Loucy (cell line): ENCODE results near the gene BCDIN3D.

ENCODE experiments used
- H2AFZ ChIP-seq: fragments of 200-600 bp; sonication (generic); 2 replicates; pipeline ENCODE4 v1.6.0; 2016; ENCODE audit warnings: antibody characterized with exemption, mild to moderate bottlenecking, low read length, moderate library complexity
- H3F3A ChIP-seq: fragments of 200-600 bp; 2 replicates; pipeline ENCODE4 v1.6.0; 2016; ENCODE audit warnings: antibody characterized with exemption, low read depth, mild to moderate bottlenecking
- H3K27me3 ChIP-seq: fragments of 200-600 bp; sonication (generic); 2 replicates; pipeline ENCODE4 v1.6.1; 2014; ENCODE audit warnings: low read length, mild to moderate bottlenecking; ENCODE audit not compliant: insufficient read depth, poor library complexity, severe bottlenecking
- H3K36me3 ChIP-seq: fragments of 200-600 bp; sonication (generic); 2 replicates; pipeline ENCODE4 v1.6.1; 2016; ENCODE audit warnings: low read length; ENCODE audit not compliant: insufficient read depth
- H3K4me1 ChIP-seq: fragments of 200-600 bp; sonication (generic); 2 replicates; pipeline ENCODE4 v1.5.1; 2014; ENCODE audit warnings: low read length, mild to moderate bottlenecking; ENCODE audit not compliant: insufficient read depth, poor library complexity, severe bottlenecking
- H3K4me2 ChIP-seq: fragments of 200-600 bp; sonication (generic); 2 replicates; pipeline ENCODE4 v1.6.0; 2014; ENCODE audit warnings: antibody characterized with exemption, low read length, low read depth, mild to moderate bottlenecking; ENCODE audit not compliant: poor library complexity, severe bottlenecking
- H3K4me3 ChIP-seq: fragments of 200-600 bp; sonication (generic); 2 replicates; pipeline ENCODE4 v1.5.1; 2014; ENCODE audit warnings: low read length, mild to moderate bottlenecking, mixed read lengths; ENCODE audit not compliant: poor library complexity, severe bottlenecking
- H3K79me2 ChIP-seq: fragments of 200-600 bp; sonication (generic); 2 replicates; pipeline ENCODE4 v1.6.1; 2014; ENCODE audit warnings: low read length; ENCODE audit not compliant: insufficient read depth
- H3K9ac ChIP-seq: fragments of 200-600 bp; sonication (generic); 2 replicates; pipeline ENCODE4 v1.6.0; 2014; ENCODE audit warnings: mild to moderate bottlenecking, low read depth, low read length, moderate library complexity; ENCODE audit not compliant: poor library complexity, severe bottlenecking
- H3K9me2 ChIP-seq: fragments of 200-600 bp; sonication (generic); replicated peaks from 2 replicates; pipeline ENCODE4 v1.6.1; 2016; ENCODE audit warnings: low read depth, low read length, mixed read lengths
- H3K9me3 ChIP-seq: fragments of 200-600 bp; sonication (generic); 2 replicates; pipeline ENCODE4 v1.6.1; 2014; ENCODE audit warnings: mild to moderate bottlenecking, antibody characterized with exemption, low read length, low read depth; ENCODE audit not compliant: insufficient read depth
- H4K20me1 ChIP-seq: fragments of 200-600 bp; sonication (generic); 2 replicates; pipeline ENCODE4 v1.6.0; 2014; ENCODE audit warnings: antibody characterized with exemption, low read length, mild to moderate bottlenecking; ENCODE audit not compliant: insufficient read depth, poor library complexity, severe bottlenecking
- EZH2phosphoT487 ChIP-seq: fragments of 200-600 bp; IDR thresholded peaks from 2 replicates; pipeline ENCODE4 v1.6.1; 2018; ENCODE audit warnings: antibody characterized with exemption, mild to moderate bottlenecking, moderate library complexity, borderline replicate concordance
- TF ChIP-seq, protein P1 (sequence below): fragments of 200-600 bp; sonication (generic); conservative IDR thresholded peaks from 2 replicates; pipeline ENCODE4 v1.5.1; 2014; ENCODE audit warnings: mild to moderate bottlenecking, antibody characterized with exemption, low read length

Gene BCDIN3D

DNA sequence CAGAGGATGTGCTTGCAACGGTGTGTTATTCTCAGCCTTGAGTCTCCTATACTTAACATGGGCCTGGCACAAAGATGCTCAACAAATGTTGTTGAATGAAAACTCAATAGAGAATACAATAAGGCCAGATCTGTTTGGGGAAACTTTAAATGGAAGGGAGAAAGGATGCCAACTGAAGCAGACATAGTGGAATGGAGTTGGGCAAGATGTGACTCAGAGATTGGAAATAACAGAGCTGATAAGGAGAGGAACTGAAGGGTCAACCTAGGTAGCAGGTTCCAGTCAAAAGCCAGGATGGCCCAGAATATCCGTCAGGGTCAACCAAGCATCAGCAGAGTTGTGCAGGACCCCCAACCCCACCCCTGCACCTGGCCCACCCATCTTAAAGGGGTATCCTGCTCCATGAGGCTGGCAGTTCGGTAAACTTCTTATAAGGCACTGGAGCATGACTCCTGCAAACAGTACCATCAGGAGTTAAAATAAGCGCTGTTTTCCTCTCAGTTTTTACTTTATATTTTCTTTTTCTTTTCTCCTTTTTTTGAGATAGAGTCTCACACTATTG, 1.1 kb upstream of the BCDIN3D start:
- Histone ChIP-seq H3K4me3 (peak overlapping the region; percentile 98), H3K9ac (peak overlapping the region; percentile 91), H3K79me2 (peaks cover 11% of the 10 kb centered on the region; the same call in 1 of the 2 replicates), H3K9me3 (no peaks in the 10 kb centered on the region), H3F3A (0 out of 2 replicates have a peak, but pooled peaks cover 6% of the 10 kb centered on the region), H4K20me1 (no peaks in the 10 kb centered on the region), H2AFZ (no peak overlapping the region), H3K36me3 (no peaks in the 10 kb centered on the region), H3K4me2 (peak overlapping the region; percentile 87), H3K9me2 (no peaks in the 10 kb centered on the region), H3K27me3 (no peaks in the 10 kb centered on the region), H3K4me1 (peaks cover 24% of the 10 kb centered on the region)
- TF ChIP-seq, protein P1, sequence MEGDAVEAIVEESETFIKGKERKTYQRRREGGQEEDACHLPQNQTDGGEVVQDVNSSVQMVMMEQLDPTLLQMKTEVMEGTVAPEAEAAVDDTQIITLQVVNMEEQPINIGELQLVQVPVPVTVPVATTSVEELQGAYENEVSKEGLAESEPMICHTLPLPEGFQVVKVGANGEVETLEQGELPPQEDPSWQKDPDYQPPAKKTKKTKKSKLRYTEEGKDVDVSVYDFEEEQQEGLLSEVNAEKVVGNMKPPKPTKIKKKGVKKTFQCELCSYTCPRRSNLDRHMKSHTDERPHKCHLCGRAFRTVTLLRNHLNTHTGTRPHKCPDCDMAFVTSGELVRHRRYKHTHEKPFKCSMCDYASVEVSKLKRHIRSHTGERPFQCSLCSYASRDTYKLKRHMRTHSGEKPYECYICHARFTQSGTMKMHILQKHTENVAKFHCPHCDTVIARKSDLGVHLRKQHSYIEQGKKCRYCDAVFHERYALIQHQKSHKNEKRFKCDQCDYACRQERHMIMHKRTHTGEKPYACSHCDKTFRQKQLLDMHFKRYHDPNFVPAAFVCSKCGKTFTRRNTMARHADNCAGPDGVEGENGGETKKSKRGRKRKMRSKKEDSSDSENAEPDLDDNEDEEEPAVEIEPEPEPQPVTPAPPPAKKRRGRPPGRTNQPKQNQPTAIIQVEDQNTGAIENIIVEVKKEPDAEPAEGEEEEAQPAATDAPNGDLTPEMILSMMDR, result no peak
- TF ChIP-seq EZH2phosphoT487, result no peak

DNA sequence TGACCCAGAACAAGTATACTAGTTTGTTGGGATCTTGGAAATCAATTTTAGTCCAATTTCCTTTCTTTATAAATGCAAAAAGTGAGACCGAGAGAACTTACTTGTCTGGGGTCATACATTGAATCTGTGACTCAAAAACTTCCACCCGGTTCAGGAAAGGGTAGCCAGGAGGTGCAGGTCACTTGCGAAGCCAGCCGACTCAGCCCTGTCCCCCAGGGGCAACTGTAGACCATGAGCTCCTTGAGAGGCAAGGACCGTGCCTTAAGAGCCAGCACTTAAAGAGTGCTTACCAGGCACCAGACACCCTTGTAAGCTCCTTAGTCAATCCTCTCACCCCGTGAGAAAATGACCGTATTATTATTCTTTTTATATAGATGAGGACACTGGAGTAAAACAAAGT, 505 bp upstream of the BCDIN3D start:
- no peaks in the 10 kb centered on the region for H4K20me1 ChIP-seq
- H2AFZ ChIP-seq, result peak overlapping the region; percentile 79
- no peaks in the 10 kb centered on the region for H3K36me3 ChIP-seq
- peak overlapping the region; percentile 98 for H3K4me3 ChIP-seq
- H3K9ac ChIP-seq, result peak overlapping the region; percentile 91
- peaks cover 11% of the 10 kb centered on the region; the same call in 1 of the 2 replicates for H3K79me2 ChIP-seq
- H3F3A ChIP-seq, result 0 out of 2 replicates have a peak, but pooled peaks cover 6% of the 10 kb centered on the region
- TF ChIP-seq, protein P1, result no peak
- no peak for TF ChIP-seq EZH2phosphoT487
- H3K4me1 ChIP-seq, result peaks cover 24% of the 10 kb centered on the region
- no peaks in the 10 kb centered on the region for H3K27me3 ChIP-seq
- H3K4me2 ChIP-seq, result peak overlapping the region; percentile 87
- H3K9me2 ChIP-seq, result no peaks in the 10 kb centered on the region
- no peaks in the 10 kb centered on the region for H3K9me3 ChIP-seq

DNA sequence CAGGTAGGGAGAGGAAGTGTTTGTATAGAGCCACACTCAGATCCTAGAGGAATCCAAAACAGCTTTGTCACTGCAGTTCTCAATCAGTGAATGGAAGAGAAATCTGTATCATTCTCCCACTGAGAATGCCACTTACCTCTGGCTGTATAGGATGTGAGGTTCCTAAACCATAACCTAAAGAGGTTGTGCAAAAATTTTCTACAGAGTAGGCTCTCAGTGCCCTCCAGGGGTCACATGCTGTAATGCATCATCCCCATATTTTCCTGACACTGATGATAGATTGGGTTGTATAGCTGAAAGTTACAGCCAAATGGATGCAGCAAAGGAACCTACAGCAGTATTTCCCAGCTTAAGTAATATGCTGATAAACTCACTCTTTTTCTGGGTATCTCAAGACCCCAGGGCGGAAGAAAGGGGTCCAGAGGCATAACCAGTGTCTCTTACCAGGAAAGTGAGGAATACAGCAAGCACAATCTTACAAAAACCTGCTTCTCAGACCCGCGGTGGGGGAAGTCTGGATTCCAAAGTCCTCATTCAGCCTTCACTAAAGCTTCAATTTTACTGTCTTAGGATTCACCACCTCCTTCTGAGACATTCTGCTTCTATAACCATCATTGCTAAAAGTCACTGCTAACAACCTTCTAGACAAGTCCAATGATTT, 3.8 kb downstream of the BCDIN3D start:
- no peak overlapping the region for H3K4me2 ChIP-seq
- no peak overlapping the region for H3K9ac ChIP-seq
- peaks cover 11% of the 10 kb centered on the region; the same call in 1 of the 2 replicates for H3K79me2 ChIP-seq
- H3F3A ChIP-seq, result 0 out of 2 replicates have a peak, but pooled peaks cover 6% of the 10 kb centered on the region
- H3K36me3 ChIP-seq, result no peaks in the 10 kb centered on the region
- no peaks in the 10 kb centered on the region for H3K9me2 ChIP-seq
- H3K4me3 ChIP-seq, result no peak overlapping the region
- H4K20me1 ChIP-seq, result no peaks in the 10 kb centered on the region
- no peak for TF ChIP-seq EZH2phosphoT487
- TF ChIP-seq, protein P1, result peak; percentile 96
- H3K27me3 ChIP-seq, result no peaks in the 10 kb centered on the region
- H2AFZ ChIP-seq, result no peak overlapping the region
- no peaks in the 10 kb centered on the region for H3K9me3 ChIP-seq
- peaks cover 16% of the 10 kb centered on the region for H3K4me1 ChIP-seq
